Mesenchymal stem cell (in vitro differentiated cells and primary cell): ENCODE data around the gene OBSL1.

Experiments
- DNase-seq: peaks from one replicate; pipeline ENCODE4 v3.0.0-alpha.2; 2013
- H2AFZ ChIP-seq: one replicate; pipeline ENCODE4 v1.6.1; 2013; ENCODE audit warnings: low read depth, mild to moderate bottlenecking, control low read depth, inconsistent platforms, low read length, moderate library complexity
- H2AK5ac ChIP-seq: 2 replicates; pipeline ENCODE4 v1.6.1; 2013; ENCODE audit warnings: low read length, moderate library complexity, mild to moderate bottlenecking, inconsistent platforms; ENCODE audit not compliant: severe bottlenecking
- H2BK120ac ChIP-seq: one replicate; pipeline ENCODE4 v1.6.1; 2013; ENCODE audit warnings: low read depth, mild to moderate bottlenecking, inconsistent platforms, low read length, moderate library complexity
- H2BK12ac ChIP-seq, 2 experiments: one replicate each; pipeline ENCODE4 v1.6.1; 2013; ENCODE audit warnings: inconsistent platforms in 2 of 2, low read length in 2 of 2, mild to moderate bottlenecking in 2 of 2, moderate library complexity in 2 of 2, control low read depth in 1 of 2
- H2BK15ac ChIP-seq: one replicate; pipeline ENCODE4 v1.6.1; 2013; ENCODE audit warnings: mild to moderate bottlenecking, low read depth, inconsistent platforms; ENCODE audit not compliant: poor library complexity, severe bottlenecking
- H2BK5ac ChIP-seq: 2 replicates; pipeline ENCODE4 v1.6.1; 2013; ENCODE audit warnings: low read depth, mild to moderate bottlenecking, low read length, control low read depth, inconsistent platforms; ENCODE audit not compliant: poor library complexity, severe bottlenecking
- H3K14ac ChIP-seq, 2 experiments: one replicate each; pipeline ENCODE4 v1.6.1; 2013; ENCODE audit warnings: inconsistent platforms in 2 of 2, low read length in 2 of 2, control low read depth in 1 of 2, mild to moderate bottlenecking in 1 of 2, moderate library complexity in 1 of 2
- H3K18ac ChIP-seq, 2 experiments: one replicate each; pipeline ENCODE4 v1.6.1; 2013; ENCODE audit warnings: inconsistent platforms in 2 of 2, low read length in 2 of 2, control low read depth in 1 of 2, low read depth in 1 of 2, mild to moderate bottlenecking in 1 of 2
- H3K23ac ChIP-seq, 2 experiments: one replicate each; pipeline ENCODE4 v1.6.1; 2013; ENCODE audit warnings: inconsistent platforms in 2 of 2, low read length in 2 of 2, mild to moderate bottlenecking in 2 of 2, moderate library complexity in 2 of 2, control low read depth in 1 of 2
- H3K27ac ChIP-seq: 2 replicates; pipeline ENCODE4 v1.5.1; 2013; ENCODE audit warnings: mild to moderate bottlenecking, moderate library complexity, low read length, control low read depth, inconsistent platforms; ENCODE audit not compliant: poor library complexity, severe bottlenecking
- H3K27me3 ChIP-seq, 2 experiments: 2 replicates each; pipeline versions ENCODE4 v1.6.1 to v1.7.0; 2013; ENCODE audit warnings: low read length in 2 of 2, mild to moderate bottlenecking in 2 of 2, moderate library complexity in 2 of 2, control low read depth in 1 of 2, inconsistent platforms in 1 of 2; ENCODE audit not compliant: control insufficient read depth in 1 of 2, insufficient read depth in 1 of 2
- H3K36me3 ChIP-seq, 2 experiments: 2 replicates each; pipeline versions ENCODE4 v1.6.1 to v1.7.0; 2013; ENCODE audit warnings: low read length in 2 of 2, control low read depth in 1 of 2, inconsistent platforms in 1 of 2, low read depth in 1 of 2, mild to moderate bottlenecking in 1 of 2; ENCODE audit not compliant: insufficient read depth in 2 of 2, control insufficient read depth in 1 of 2
- H3K4ac ChIP-seq, 2 experiments: one replicate each; pipeline ENCODE4 v1.6.1; 2013; ENCODE audit warnings: inconsistent platforms in 2 of 2, low read length in 2 of 2, mild to moderate bottlenecking in 2 of 2, moderate library complexity in 2 of 2, control low read depth in 1 of 2, low read depth in 1 of 2
- H3K4me1 ChIP-seq: 2 replicates; pipeline ENCODE4 v1.6.1; 2013; ENCODE audit warnings: low read depth, low read length, control low read depth; ENCODE audit not compliant: control insufficient read depth, insufficient read depth
- H3K4me2 ChIP-seq: 2 replicates; pipeline ENCODE4 v1.6.1; 2013; ENCODE audit warnings: low read length, mild to moderate bottlenecking, inconsistent platforms; ENCODE audit not compliant: poor library complexity, severe bottlenecking
- H3K4me3 ChIP-seq, 2 experiments: 2 replicates each; pipeline versions ENCODE4 v1.5.1 to v1.7.0; 2013; ENCODE audit warnings: low read length in 2 of 2, mild to moderate bottlenecking in 2 of 2, control low read depth in 1 of 2, low read depth in 1 of 2; ENCODE audit not compliant: insufficient read depth in 1 of 2
- H3K79me1 ChIP-seq: replicated peaks from 2 replicates; pipeline ENCODE4 v1.6.1; 2013; ENCODE audit warnings: mild to moderate bottlenecking, control low read depth, low read length, inconsistent platforms; ENCODE audit not compliant: poor library complexity, severe bottlenecking
- H3K9ac ChIP-seq: 2 replicates; pipeline ENCODE4 v1.7.0; 2013; ENCODE audit warnings: mild to moderate bottlenecking, low read length, moderate library complexity
- H3K9me3 ChIP-seq: 2 replicates; pipeline ENCODE4 v1.7.0; 2013; ENCODE audit warnings: mild to moderate bottlenecking, low read length; ENCODE audit not compliant: control insufficient read depth
- H4K8ac ChIP-seq: one replicate; pipeline ENCODE4 v1.6.1; 2013; ENCODE audit warnings: inconsistent platforms, mild to moderate bottlenecking, low read length, moderate library complexity
- H4K91ac ChIP-seq: one replicate; pipeline ENCODE4 v1.6.1; 2013; ENCODE audit warnings: mild to moderate bottlenecking, low read length, inconsistent platforms
- WGBS: methylation state at CpG from one replicate; pipeline ENCODE4 v1.1.7; 2013; ENCODE audit warnings: mixed read lengths; 5-methylcytosine and 5-hydroxymethylcytosine counted together

OBSL1 gene

DNA sequence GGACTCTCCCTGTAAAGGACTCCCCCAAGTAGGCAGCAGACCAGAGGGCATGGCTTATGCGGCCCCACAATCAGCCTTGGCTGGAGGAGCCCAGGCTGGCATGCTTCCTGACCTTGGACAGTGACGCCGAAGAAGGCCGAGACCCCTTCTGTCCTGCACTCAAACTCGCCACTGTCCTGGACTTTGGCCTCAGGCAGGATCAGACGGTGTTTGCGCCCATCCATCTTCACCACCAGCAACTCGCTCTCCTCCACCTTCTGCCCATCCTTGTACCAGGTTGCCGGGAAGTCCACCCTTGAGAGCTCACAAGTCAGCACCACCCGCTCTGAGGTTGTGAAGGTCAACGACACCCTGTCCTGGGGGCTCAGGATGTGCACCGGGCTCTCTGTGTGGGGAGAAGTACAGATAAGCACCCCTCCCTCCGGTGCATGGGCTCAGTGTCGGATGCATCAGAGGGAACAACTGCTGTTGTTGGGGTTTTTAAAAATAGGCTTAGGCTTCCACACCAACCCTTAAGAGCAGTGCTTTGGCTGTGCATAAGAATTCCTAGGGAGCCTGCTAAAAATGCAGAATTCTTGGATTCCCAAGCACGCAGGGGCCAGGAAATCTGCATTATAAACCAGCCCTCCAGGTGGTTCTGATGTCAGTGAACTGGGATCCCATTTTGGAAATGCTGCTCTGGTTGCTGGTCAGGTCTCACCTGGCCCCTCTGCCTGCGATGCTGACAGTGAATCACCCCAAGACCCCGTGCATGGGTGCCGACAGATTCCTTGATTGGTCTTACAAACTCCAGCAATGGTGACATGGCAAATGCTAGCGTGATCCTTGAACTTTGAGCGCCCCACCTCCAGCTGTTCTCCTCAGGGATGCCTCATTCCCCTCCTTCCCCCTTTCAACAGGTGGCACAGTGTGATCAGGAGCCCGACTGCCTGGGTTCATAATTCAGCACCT lies 5.9 kb downstream of the OBSL1 start:
- Histone ChIP-seq H3K4me1 (peaks cover 22% of the 10 kb centered on the region), H3K79me1 (peaks cover 12% of the 10 kb centered on the region), H3K27me3 (peaks cover 0 to 3% of the 10 kb centered on the region in 2 experiments), H2BK12ac (no peak overlapping the region), H3K18ac (no peak overlapping the region), H2BK120ac (no peak overlapping the region), H3K4me2 (no peak overlapping the region), H3K27ac (no peak overlapping the region), H2AFZ (no peak overlapping the region), H3K23ac (no peak overlapping the region), H2BK5ac (no peak overlapping the region), H4K91ac (no peak overlapping the region), H3K14ac (no peak overlapping the region), H3K9ac (no peak overlapping the region), H3K36me3 (peaks cover 32 to 56% of the 10 kb centered on the region in 2 experiments), H4K8ac (no peak overlapping the region), H2AK5ac (no peak overlapping the region), H2BK15ac (no peak overlapping the region), H3K9me3 (no peaks in the 10 kb centered on the region), H3K4me3 (no peak overlapping the region), H3K4ac (no peak overlapping the region)
- 80% methylated on average over 20 of the region's 21 CpGs for WGBS
- no peak for DNase-seq

DNA sequence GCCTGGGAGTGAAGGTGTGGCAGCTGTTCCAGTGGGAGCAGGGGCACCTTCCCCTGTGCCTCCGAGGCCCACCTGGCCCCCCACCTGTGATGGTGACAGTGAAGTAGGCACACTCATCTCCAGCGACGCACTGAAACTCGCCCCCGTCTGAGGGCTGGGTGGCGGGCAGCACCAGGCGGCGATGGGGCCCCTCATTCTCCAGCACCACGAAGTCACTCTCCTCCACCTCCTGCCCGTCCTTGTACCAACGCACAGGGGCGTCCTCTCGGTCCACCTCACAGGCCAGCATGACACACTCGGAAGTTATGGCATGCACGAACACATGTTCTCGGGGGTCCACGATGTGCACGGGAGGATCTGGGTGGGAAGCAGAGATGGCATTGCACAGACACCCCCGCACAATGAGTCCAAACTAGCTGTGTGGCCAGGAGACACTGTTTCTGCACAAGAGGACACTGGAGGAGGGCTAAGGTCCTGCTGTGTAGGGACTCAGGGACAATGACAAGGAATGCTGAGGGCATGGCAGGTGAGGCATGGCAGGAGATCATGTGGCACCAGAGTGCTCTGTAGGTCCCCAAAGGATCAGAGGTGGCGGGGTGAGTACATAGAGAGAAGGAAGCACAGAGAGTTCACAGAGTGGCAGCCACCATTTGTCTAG lies 7.9 kb downstream of the OBSL1 start:
- no peak overlapping the region for H2AK5ac ChIP-seq
- H2BK15ac ChIP-seq, result no peak overlapping the region
- H3K4me3 ChIP-seq, result no peak overlapping the region
- no peak overlapping the region for H3K23ac ChIP-seq
- peaks cover 30 to 48% of the 10 kb centered on the region in 2 experiments for H3K36me3 ChIP-seq
- DNase-seq, result no peak
- no peak overlapping the region for H4K91ac ChIP-seq
- H3K4me1 ChIP-seq, result peaks cover 22% of the 10 kb centered on the region
- no peak overlapping the region for H4K8ac ChIP-seq
- H2AFZ ChIP-seq, result no peak overlapping the region
- no peak overlapping the region for H2BK120ac ChIP-seq
- peaks cover 9% of the 10 kb centered on the region for H3K79me1 ChIP-seq
- H3K9me3 ChIP-seq, result no peaks in the 10 kb centered on the region
- H3K14ac ChIP-seq, result no peak overlapping the region
- 93% methylated on average over 20 of the region's 20 CpGs for WGBS
- H3K27ac ChIP-seq, result no peak overlapping the region
- no peak overlapping the region for H3K4me2 ChIP-seq
- no peak overlapping the region for H3K18ac ChIP-seq
- H3K4ac ChIP-seq, result no peak overlapping the region
- no peak overlapping the region for H2BK12ac ChIP-seq
- H3K27me3 ChIP-seq, result peaks cover 0 to 3% of the 10 kb centered on the region in 2 experiments
- no peak overlapping the region for H2BK5ac ChIP-seq
- no peak overlapping the region for H3K9ac ChIP-seq

DNA sequence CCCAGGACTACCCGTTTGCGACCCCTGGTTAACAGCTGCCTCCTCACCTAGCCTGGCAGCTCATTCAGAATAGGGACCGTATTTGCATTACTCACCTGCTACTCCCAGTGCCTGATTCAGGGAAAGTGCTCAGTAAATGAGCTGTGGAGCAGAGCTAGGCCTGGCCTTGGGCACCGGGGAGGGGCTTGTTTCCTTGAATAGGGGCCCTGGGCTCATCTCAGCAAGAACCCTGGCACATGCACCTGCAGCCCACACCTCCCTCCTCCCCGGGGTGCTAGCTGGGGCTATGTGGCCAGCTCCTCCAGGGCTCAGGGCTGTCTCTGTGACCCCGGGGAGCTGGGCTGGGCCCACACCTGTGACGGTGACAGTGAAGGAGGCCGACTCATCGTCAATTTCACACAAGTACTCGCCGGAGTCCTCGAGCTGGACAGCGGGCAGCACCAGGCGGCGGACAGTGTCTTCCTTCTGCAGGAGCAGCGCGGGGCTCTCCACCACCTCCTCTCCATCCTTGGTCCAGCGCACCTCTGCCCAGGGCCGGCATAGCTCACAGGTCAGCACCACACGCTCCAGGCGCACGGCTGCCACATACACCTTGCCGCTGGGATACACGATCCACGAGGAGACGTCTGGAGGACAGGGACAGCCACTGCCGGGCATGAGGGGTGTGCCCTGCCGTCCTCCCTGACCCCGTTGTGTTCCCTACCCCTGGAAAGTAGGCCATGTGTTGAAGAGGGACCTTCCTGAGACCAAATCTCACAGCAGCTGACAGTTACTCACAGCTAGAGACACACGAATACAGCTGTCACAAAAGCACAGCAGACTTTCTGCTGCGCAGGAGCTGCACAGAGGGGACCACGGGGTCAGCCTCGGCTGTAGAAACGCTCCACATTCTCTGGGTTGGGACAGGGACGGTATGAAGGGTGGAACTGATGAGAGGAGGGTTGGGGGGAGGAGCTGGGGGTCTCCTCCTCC lies 9.0 kb downstream of the OBSL1 start:
- peaks cover 0 to 3% of the 10 kb centered on the region in 2 experiments for H3K27me3 ChIP-seq
- no peak overlapping the region for H2BK120ac ChIP-seq
- H3K4me2 ChIP-seq, result no peak overlapping the region
- WGBS, result 87% methylated on average over 35 of the region's 35 CpGs
- no peak overlapping the region for H4K91ac ChIP-seq
- H2AFZ ChIP-seq, result no peak overlapping the region
- no peak overlapping the region for H3K27ac ChIP-seq
- H3K23ac ChIP-seq, result no peak overlapping the region
- H4K8ac ChIP-seq, result no peak overlapping the region
- no peak for DNase-seq
- no peaks in the 10 kb centered on the region for H3K9me3 ChIP-seq
- no peak overlapping the region for H3K4me3 ChIP-seq
- H2BK5ac ChIP-seq, result no peak overlapping the region
- no peak overlapping the region for H2AK5ac ChIP-seq
- peaks cover 2% of the 10 kb centered on the region for H3K79me1 ChIP-seq
- no peak overlapping the region for H3K14ac ChIP-seq
- H2BK12ac ChIP-seq, result no peak overlapping the region
- no peak overlapping the region for H2BK15ac ChIP-seq
- H3K36me3 ChIP-seq, result peaks cover 19 to 43% of the 10 kb centered on the region in 2 experiments
- no peak overlapping the region for H3K9ac ChIP-seq
- H3K4me1 ChIP-seq, result peaks cover 24% of the 10 kb centered on the region
- H3K4ac ChIP-seq, result no peak overlapping the region
- no peak overlapping the region for H3K18ac ChIP-seq
